ENCODE measurements around the gene SOCS2.
A peak's percentile ranks its signal among the peaks of the same experiment; 100 is the strongest.

The SOCS2 gene

GRCh38 chr12:93567174-93567573 is 5.3 kb upstream of the SOCS2 start:
- no peak for TF ChIP-seq CTCF (IDR thresholded peaks at IDR 0.05; ENCODE audit: insufficient read depth, low read depth, low read length, missing control alignments)
- DNase-seq (ENCODE audit: low read depth), result no peak
- H3K4me3 ChIP-seq (ENCODE audit: low read depth, low read length), result no peak overlapping the region

- TF ChIP-seq CTCF (IDR thresholded peaks at IDR 0.05; ENCODE audit: insufficient read depth, low read depth, low read length, missing control alignments), result no peak
- no peak for DNase-seq (ENCODE audit: low read depth)
- H3K4me3 ChIP-seq (ENCODE audit: low read depth, low read length), result no peak overlapping the region
Measured at GRCh38 chr12:93568091-93568490, 4.4 kb upstream of the SOCS2 start.

GRCh38 chr12:93569301-93569655 is 3.2 kb upstream of the SOCS2 start:
- TF ChIP-seq CTCF (IDR thresholded peaks at IDR 0.05; ENCODE audit: insufficient read depth, low read depth, low read length, missing control alignments), result no peak
- DNase-seq (ENCODE audit: low read depth), result no peak
- peak overlapping the region; percentile 80 for H3K4me3 ChIP-seq (ENCODE audit: low read depth, low read length)

GRCh38 chr12:93569656-93570551 is 2.6 kb upstream of the SOCS2 start:
- peak; percentile 88 for DNase-seq (ENCODE audit: low read depth)
- peak; percentile 86 for TF ChIP-seq CTCF (IDR thresholded peaks at IDR 0.05; ENCODE audit: insufficient read depth, low read depth, low read length, missing control alignments)
- H3K4me3 ChIP-seq (ENCODE audit: low read depth, low read length), result peak overlapping the region; percentile 80

GRCh38 chr12:93570552-93571364 is 1.7 kb upstream of the SOCS2 start:
- DNase-seq (ENCODE audit: low read depth), result peak; percentile 91

GRCh38 chr12:93571365-93571924 is 1.0 kb upstream of the SOCS2 start:
- peak; percentile 78 for DNase-seq (ENCODE audit: low read depth)
- peak overlapping the region; percentile 80 for H3K4me3 ChIP-seq (ENCODE audit: low read depth, low read length)
- peak; percentile 40 for TF ChIP-seq CTCF (IDR thresholded peaks at IDR 0.05; ENCODE audit: insufficient read depth, low read depth, low read length, missing control alignments)

More at GRCh38 chr12:93570552-93571364, 1.7 kb upstream of the SOCS2 start:
- no peak for TF ChIP-seq CTCF (IDR thresholded peaks at IDR 0.05; ENCODE audit: insufficient read depth, low read depth, low read length, missing control alignments)
- peak overlapping the region; percentile 80 for H3K4me3 ChIP-seq (ENCODE audit: low read depth, low read length)

All from GM12865 (cell line).